Raji (cell line): ENCODE results near the gene MCM7.
A peak's percentile ranks its signal among the peaks of the same experiment; 100 is the strongest.

Experiments used
- POLR2A ChIP-seq: IDR thresholded peaks from 2 replicates; pipeline ENCODE4 v1.6.1; 2011; ENCODE audit warnings: low read depth, low read length, control low read depth; ENCODE audit not compliant: insufficient read depth

Gene MCM7

DNA sequence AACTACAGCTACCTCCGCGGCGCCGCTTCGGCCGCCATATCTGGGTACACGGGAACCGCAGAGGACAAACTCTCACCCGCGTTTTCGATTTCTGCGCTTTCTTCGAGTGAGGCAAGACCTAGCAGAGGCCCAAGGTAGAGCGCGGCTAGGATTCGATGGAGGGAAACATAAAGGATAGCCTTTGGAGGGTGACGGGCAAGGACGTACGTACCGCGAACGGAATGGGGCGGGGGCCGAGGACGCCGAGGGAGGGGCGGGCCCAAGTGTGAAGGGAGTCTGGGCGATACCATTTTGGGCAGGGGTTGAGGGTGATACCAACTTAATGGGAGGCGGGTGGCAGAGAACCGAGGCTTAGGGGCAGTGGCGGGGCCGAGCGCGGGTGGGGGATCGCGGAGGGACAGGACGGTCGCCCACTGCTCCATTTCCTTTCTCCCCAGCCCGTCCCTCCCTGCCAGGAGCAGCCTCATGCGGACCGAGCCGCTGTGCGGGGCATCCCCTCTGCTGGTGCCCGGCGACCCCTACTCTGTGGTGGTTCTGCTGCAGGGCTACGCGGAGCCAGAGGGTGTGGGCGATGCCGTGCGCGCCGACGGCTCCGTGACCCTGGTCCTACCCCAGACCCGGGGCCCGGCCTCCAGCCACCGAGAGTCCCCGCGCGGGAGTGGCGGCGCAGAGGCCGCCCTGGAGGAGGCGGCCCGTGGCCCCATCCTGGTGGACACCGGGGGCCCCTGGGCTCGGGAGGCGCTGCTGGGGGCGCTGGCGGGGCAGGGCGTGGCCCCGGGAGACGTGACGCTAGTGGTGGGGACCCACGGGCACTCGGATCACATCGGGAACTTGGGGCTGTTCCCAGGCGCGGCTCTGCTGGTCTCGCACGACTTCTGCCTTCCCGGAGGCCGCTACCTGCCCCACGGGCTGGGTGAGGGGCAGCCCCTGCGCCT is 26.0 kb upstream of the MCM7 start, which contains the start of gene MBLAC1:
TSS of gene MBLAC1 (plus strand) at position 37 of the 935 bp plus-strand sequence. CDS start at position 466, 429 bp downstream.
- TF ChIP-seq POLR2A: peak; percentile 91

DNA sequence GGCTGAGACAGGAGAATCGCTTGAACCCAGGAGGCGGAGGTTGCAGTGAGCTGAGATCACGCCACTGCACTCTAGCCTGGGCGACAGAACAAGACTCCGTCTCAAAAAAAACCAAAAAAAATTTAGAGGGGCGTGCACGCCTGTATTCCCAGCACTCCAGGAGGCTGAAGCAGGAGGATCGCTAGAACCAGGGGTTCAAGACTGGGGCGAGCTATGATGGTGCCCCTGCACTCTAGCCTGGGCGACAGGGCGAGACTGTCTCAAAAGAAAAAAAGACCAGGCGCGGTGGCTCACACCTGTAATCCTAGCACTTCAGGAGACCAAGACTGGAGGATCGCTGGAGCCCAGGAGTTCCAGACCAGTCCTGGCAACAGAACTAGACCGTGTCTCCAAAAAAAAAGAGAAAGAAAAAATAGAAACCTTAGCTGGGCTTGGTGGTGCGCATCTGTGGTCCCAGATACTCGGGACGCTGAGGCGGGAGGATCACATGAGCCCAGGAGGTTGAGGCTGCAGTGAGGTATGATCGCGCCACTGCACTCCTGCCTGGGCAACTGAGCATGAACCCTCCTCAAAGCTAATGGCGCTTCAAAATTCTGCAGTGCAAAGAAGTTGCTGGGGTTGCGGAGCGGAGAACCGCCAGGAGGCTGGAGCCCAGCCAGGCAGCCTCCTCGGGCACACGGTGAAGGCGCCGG is 25.2 kb upstream of the MCM7 start:
- no peak for TF ChIP-seq POLR2A

DNA sequence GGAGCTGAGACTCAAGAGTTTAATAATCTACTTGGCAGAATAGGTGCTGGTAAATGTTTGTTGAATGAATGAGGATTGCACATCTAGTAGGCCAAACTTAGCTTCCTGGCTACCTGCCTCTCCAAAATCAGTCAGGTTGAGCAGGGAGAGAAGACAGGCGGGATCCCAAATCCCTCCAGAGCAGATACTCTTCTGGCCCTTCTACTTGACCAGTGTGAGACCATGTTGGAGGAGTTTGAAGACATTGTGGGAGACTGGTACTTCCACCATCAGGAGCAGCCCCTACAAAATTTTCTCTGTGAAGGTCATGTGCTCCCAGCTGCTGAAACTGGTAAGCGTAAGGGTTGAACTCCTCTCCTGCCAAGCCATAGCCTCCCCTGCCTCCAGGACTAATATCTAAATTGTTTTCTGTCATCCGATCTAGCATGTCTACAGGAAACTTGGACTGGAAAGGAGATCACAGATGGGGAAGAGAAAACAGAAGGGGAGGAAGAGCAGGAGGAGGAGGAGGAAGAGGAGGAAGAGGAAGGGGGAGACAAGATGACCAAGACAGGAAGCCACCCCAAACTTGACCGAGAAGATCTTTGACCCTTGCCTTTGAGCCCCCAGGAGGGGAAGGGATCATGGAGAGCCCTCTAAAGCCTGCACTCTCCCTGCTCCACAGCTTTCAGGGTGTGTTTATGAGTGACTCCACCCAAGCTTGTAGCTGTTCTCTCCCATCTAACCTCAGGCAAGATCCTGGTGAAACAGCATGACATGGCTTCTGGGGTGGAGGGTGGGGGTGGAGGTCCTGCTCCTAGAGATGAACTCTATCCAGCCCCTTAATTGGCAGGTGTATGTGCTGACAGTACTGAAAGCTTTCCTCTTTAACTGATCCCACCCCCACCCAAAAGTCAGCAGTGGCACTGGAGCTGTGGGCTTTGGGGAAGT is 23.4 kb upstream of the MCM7 start:
- TF ChIP-seq POLR2A: no peak

DNA sequence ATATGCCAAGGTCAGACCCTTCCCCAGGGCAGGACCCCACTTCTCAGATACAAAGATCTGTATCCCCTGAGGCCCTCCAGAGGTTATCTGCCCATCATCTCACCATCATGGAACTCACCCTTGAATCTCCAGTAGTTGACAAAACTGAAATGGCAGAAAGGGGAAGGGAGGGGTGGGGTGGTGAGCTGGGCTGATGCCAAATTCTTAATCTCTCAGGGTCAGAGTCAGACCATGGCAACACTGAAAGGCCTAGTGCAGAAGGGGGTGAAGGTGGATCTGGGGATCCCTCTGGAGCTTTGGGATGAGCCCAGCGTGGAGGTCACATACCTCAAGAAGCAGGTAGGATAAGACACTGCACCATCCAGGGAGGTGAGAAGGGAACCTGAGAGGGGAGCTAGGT is 21.4 kb upstream of the MCM7 start:
- TF ChIP-seq POLR2A: no peak

DNA sequence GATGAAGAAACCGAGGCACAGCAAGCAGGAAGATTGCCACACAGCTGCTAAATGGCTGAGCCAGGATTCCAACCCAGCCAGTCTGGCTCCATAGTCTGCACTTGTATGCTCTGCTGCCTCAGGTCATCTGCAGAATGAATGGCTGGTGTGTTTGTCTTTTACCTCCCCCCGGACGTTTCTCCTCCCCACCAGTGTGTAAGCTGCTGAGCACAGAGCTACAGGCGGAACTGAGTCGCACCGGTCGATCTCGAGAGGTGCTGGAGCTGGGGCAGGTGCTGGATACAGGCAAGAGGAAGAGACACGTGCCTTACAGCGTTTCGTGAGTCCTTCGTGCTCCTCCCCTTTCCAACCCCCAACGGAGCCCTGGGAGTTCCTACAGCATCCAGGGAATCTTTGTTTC is 20.9 kb upstream of the MCM7 start:
- TF ChIP-seq POLR2A: no peak

DNA sequence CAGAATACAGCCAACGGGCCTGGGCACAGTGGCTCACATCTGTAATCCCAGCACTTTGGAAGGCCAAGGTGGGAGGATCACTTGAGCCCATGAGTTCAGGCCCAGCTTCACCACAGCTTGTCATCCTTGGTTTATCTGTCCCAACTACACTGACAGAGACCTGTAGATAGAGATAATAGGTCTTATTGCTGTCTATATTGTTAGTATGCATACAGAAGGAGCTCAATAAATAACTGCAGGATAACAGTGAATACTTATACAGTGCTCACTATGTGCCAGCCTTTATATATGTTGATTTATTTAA is 19.5 kb upstream of the MCM7 start:
- no peak for TF ChIP-seq POLR2A

DNA sequence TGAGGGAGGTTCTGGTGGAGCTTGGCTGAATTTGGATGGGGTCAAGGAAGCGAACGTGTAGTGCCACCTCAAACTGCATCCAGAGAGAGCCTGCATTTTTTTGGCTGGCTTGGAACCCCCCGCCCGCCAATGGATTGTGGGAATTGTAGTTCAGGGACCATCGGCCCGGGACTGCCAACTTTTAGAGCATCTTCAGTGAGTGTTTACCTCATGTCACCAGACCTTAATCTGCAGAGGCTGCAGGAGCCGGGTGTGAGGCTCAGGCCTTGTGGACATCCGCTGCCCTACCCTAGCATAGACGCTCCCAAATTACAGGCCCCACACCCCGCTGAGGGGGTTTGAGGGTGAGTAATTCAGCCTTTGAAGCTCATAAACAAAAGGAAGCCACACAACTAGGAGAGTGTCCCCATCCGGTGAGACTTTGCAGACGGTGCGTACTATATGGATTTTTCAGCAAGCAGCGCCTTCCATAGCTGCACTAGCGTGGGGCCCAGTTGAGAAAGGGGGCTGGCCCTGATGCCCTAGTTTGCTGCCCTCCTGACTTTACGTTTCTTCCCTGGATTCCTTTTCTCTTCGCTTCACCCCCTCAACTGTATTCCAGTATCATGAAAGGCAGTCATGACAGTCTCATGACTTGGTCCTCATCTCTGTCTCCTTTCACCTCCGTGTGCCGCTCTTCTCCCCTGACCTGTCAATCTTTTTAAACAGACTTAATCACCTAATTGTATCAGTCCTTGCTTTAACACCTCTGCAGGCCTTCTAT is 19.0 kb upstream of the MCM7 start:
- TF ChIP-seq POLR2A: no peak

DNA sequence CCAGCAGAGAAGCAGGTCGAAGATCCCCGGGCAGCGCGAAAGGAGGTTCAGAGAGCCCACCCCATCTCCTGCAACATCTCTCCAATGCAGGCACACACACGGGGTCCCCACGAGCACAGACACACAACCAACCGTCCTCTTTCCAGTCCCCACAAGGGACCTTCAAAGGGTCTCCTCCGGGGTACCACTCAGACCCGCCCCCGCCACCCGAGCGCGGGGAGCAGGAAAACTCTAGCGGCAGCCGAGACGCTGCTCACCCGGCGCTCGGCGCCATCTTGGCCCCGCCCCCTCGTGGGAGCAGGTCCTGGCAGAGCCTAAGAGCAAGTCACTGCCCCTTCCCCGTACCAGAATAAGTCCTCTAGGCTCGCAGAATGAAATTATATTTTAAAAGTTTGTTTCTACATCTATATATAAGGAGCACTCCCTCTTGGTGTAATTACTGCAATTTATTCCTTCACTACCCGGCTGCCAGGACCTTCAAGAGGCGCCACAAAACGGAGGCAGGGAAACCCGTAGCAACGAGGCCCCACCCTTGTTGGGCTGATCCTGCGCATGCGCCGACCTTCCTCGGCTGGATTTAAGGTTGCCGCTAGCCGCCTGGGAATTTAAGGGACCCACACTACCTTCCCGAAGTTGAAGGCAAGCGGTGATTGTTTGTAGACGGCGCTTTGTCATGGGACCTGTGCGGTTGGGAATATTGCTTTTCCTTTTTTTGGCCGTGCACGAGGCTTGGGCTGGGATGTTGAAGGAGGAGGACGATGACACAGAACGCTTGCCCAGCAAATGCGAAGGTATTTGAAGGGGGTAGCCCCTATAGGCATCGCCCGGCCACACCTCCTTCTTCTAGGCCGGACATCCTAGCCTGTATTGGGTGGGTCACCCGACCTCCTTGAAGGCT is 18.1 kb upstream of the MCM7 start, which contains the start of the genes CNPY4 and TAF6:
TSS of gene CNPY4 (plus strand) at position 563 of the 898 bp plus-strand sequence. CDS start at position 674, 111 bp downstream.
TSS of gene TAF6 (minus strand) at position 287 of the 898 bp plus-strand sequence. CDS start 5,149 bp downstream, outside the sequence.
- TF ChIP-seq POLR2A: peak; percentile 75

DNA sequence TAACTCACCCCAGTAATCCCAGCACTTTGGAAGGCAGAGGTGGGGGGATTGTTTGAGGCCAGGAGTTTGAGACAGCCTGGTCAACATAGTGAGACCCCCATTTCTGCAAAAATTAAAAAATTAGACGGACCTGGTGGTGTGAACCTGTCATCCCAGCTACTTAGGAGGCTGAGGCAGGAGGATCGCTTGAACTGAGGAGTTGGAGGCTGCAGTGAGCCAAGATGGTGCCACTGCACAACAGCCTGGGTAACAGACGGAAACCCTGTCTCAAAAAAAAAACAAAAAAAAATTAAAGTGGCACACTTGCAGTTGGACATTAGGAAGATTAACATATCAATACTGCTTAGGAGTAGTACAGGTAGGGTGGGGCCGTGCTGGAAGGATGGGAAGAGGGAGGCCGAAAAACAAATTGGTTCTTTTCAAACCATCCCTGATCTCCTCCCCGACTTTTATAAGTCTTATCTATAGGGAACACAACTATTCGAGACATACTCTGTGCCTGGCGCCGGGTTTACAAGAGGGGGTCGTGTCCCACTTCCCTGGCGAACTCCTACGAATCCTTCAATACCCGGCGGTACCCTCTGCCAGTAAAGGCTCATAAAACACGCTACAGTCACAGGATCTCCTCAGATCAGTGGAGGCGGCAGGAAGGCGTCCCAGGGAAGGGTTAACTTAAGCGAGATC is 17.3 kb upstream of the MCM7 start:
- TF ChIP-seq POLR2A: no peak

DNA sequence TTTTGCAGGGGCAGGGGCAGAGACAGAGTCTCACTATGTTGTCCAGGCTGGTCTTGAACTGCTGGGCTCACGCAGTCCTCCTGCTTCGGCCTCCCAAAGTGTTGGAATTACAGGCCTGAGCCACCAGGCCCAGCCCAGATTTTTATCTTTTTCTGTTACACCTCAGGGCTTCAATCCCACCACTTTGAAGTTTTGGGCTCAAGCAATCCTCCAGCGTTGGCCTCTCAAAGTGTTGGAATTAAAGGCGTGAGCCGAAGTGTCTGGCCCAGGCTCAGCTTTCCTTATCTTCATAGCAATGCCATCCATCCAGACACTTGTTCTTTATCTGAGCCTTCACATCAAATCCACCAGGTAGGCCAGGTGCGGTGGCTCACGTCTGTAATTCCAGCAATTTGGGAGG is 13.8 kb upstream of the MCM7 start:
- TF ChIP-seq POLR2A: no peak

DNA sequence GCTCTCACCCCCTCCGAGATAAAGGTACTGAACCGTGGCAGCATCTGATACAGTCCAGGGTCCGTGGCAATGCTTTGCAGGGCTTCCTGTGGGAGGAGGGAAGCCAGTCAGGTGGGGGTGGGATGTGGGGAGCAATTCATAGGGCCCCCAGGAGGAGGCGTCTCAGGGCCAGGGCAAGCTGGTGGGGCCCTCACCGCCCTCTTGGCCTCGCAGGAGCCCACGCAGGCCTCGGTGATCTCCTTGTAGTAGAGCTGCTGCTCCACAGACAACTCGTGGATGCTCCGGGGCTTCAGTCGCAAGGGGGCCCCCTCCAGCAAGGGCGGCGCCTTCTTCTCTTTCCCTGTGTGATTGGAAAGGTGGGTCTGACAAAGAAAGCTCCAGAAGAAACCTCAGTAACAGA is 10.7 kb upstream of the MCM7 start:
- no peak for TF ChIP-seq POLR2A

DNA sequence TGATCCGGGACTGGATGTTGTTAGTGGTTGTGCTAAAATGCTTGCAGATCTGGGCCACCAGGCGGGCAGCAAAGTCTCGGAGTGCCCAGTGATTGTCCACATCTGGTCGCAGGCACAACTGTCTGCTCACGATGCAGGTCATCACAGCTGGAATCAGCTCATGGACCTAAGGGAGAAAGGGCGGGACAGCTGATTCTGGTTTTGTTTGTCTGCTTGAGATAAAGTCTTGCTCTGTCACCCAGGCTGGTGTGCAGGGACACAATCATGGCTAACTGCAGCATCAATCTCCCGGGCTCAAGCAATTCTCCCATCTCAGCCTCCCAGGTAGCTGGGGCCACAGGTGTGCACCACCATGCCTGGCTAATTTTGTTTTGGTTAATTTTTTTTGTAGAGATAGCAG is 10.0 kb upstream of the MCM7 start:
- TF ChIP-seq POLR2A: no peak
